PC-9 (cell line): Measurements from ENCODE around the gene NAGPA. TPM values are rescaled to one million over a fixed set of nuclear protein-coding genes. Genes with fewer than 3 reads are reported as not detected.

Source experiments
- BruUV-seq: library from RNA; stranded (reverse); fragments of 400-500 nt; replicated peaks from 2 replicates; lab custom pipeline; 2021; lab: Mats Ljungman, UMichigan
- CTCF ChIA-PET: fragments of 300-600 bp; sonication (Branson Sonifier 250); formaldehyde crosslinking; loops from one replicate; lab custom pipeline; 2022; ENCODE audit warnings: antibody characterized with exemption; lab: Charles Lee
- POLR2A ChIA-PET: fragments of 300-600 bp; sonication (Branson Sonifier 250); formaldehyde crosslinking; loops from one replicate; lab custom pipeline; 2022; ENCODE audit warnings: antibody characterized with exemption; ENCODE audit not compliant: unreplicated experiment; lab: Charles Lee
- DNase-seq, 2 experiments: peaks; one replicate each; pipeline versions ENCODE4 v3.0.0 to v3.0.0-alpha.2; 2015 to 2022; ENCODE audit warnings: mixed read lengths in 1 of 2
- H2AFZ ChIP-seq: fragments of 200-600 bp; sonication (generic); 2 replicates; pipeline ENCODE4 v1.8.1; 2017; ENCODE audit warnings: antibody characterized with exemption
- H3F3A ChIP-seq: fragments of 200-600 bp; sonication (generic); 2 replicates; pipeline ENCODE4 v1.8.1; 2017; ENCODE audit warnings: antibody characterized with exemption, mild to moderate bottlenecking, low read depth; ENCODE audit not compliant: insufficient read depth
- H3K27ac ChIP-seq: fragments of 200-600 bp; sonication (generic); 2 replicates; pipeline ENCODE4 v1.6.1; 2016; ENCODE audit warnings: mixed run types
- H3K27me3 ChIP-seq: fragments of 200-600 bp; sonication (generic); 2 replicates; pipeline ENCODE4 v1.6.1; 2016; ENCODE audit warnings: low read depth, mixed run types; ENCODE audit not compliant: insufficient read depth
- H3K36me3 ChIP-seq: fragments of 200-600 bp; sonication (generic); 2 replicates; pipeline ENCODE4 v1.6.1; 2016; ENCODE audit warnings: low read depth, mixed run types
- H3K4me1 ChIP-seq: fragments of 200-600 bp; sonication (generic); replicated peaks from 2 replicates; pipeline ENCODE4 v1.6.1; 2016; ENCODE audit warnings: mixed run types; ENCODE audit not compliant: insufficient read depth
- H3K4me2 ChIP-seq: fragments of 200-600 bp; sonication (generic); 2 replicates; pipeline ENCODE4 v1.6.1; 2017; ENCODE audit warnings: mixed run types
- H3K4me3 ChIP-seq: fragments of 200-600 bp; sonication (generic); 2 replicates; pipeline ENCODE4 v1.6.1; 2016; ENCODE audit warnings: mixed run types
- H3K79me2 ChIP-seq: fragments of 200-600 bp; sonication (generic); 2 replicates; pipeline ENCODE4 v1.6.1; 2017; ENCODE audit warnings: low read depth, mixed run types
- H3K9me2 ChIP-seq: fragments of 200-600 bp; sonication (generic); 2 replicates; pipeline ENCODE4 v1.8.1; 2017; ENCODE audit warnings: mild to moderate bottlenecking; ENCODE audit not compliant: insufficient read depth
- H3K9me3 ChIP-seq: fragments of 200-600 bp; sonication (generic); 2 replicates; pipeline ENCODE4 v1.8.1; 2016; ENCODE audit warnings: low read depth; ENCODE audit not compliant: insufficient read depth
- H4K20me1 ChIP-seq: fragments of 200-600 bp; sonication (generic); 2 replicates; pipeline ENCODE4 v1.8.1; 2017; ENCODE audit not compliant: insufficient read depth
- CTCF ChIP-seq: fragments of 200-600 bp; sonication (generic); conservative IDR thresholded peaks from 2 replicates; pipeline ENCODE4 v1.6.1; 2017; ENCODE audit warnings: mixed run types, antibody characterized with exemption, mild to moderate bottlenecking, moderate library complexity
- EZH2 ChIP-seq: fragments of 200-600 bp; sonication (generic); IDR thresholded peaks from 2 replicates; pipeline ENCODE4 v1.8.0; 2017; ENCODE audit warnings: antibody characterized with exemption, low read depth
- intact Hi-C: fragments of 100-400 bp; cut with micrococcal nuclease; formaldehyde crosslinking; loops from one replicate; pipeline ENCODE4 v1.10.0; 2022; ENCODE audit not compliant: unreplicated experiment
- total RNA-seq: library from RNA; stranded (reverse); gene quantifications from 2 replicates; pipeline ENCODE4 v1.2.3, GENCODE V29; 2021

The NAGPA gene
- total RNA-seq, 1 experiment from 2014 or later = 20.6 TPM

- no peaks in the 10 kb centered on the region for H3K9me2 ChIP-seq
- no peaks in the 10 kb centered on the region for H3K36me3 ChIP-seq
- no peak overlapping the region for H3K4me3 ChIP-seq
- H3K4me1 ChIP-seq = peaks cover 18% of the 10 kb centered on the region
- H3K9me3 ChIP-seq = no peaks in the 10 kb centered on the region
- TF ChIP-seq CTCF = no peak
- no peak for TF ChIP-seq EZH2
- no TSS peak for BruUV-seq
- peaks cover 14% of the 10 kb centered on the region for H3F3A ChIP-seq
- intact Hi-C loops = no loop called here
- H2AFZ ChIP-seq = no peak overlapping the region
- H4K20me1 ChIP-seq = no peaks in the 10 kb centered on the region
- no peaks in the 10 kb centered on the region for H3K27me3 ChIP-seq
- POLR2A ChIA-PET = no interaction called here
- H3K4me2 ChIP-seq = no peak overlapping the region
- no peak for DNase-seq
- H3K27ac ChIP-seq = no peak overlapping the region
- CTCF ChIA-PET = interaction anchor here (0.7 kb wide), 1 partner anchor 52 kb away, joined by 3 read pairs; no protein-coding TSS in a partner anchor
- no peaks in the 10 kb centered on the region for H3K79me2 ChIP-seq
Observed at GRCh38 chr16:5040451-5040850, 6.7 kb upstream of the NAGPA start.

- TF ChIP-seq CTCF = no peak
- no peak for TF ChIP-seq EZH2
- no peak for DNase-seq
- CTCF ChIA-PET = no interaction called here
Observed at GRCh38 chr16:5036228-5037156, 2.8 kb upstream of the NAGPA start.

GRCh38 chr16:5035909-5036227 is 2.1 kb upstream of the NAGPA start:
- CTCF ChIA-PET = no interaction called here
- DNase-seq = no peak

More at GRCh38 chr16:5036228-5037156, 2.8 kb upstream of the NAGPA start:
- Histone ChIP-seq H3F3A (peaks cover 2% of the 10 kb centered on the region), H3K4me2 (no peak overlapping the region), H3K27ac (no peak overlapping the region), H3K27me3 (no peaks in the 10 kb centered on the region), H3K4me1 (peaks cover 20% of the 10 kb centered on the region), H3K36me3 (no peaks in the 10 kb centered on the region), H4K20me1 (no peaks in the 10 kb centered on the region), H3K9me2 (no peaks in the 10 kb centered on the region), H2AFZ (no peak overlapping the region), H3K9me3 (no peaks in the 10 kb centered on the region), H3K4me3 (no peak overlapping the region), H3K79me2 (0 out of 2 replicates have a peak, but pooled peaks cover 3% of the 10 kb centered on the region)
- no TSS peak for BruUV-seq
- POLR2A ChIA-PET = no interaction called here
- intact Hi-C loops = no loop called here

More at GRCh38 chr16:5035909-5036227, 2.1 kb upstream of the NAGPA start:
- POLR2A ChIA-PET = no interaction called here
- TF ChIP-seq CTCF = no peak
- no peak for TF ChIP-seq EZH2
- H2AFZ ChIP-seq = no peak overlapping the region
- BruUV-seq = no TSS peak
- H3K4me2 ChIP-seq = no peak overlapping the region
- no peaks in the 10 kb centered on the region for H4K20me1 ChIP-seq
- no peaks in the 10 kb centered on the region for H3F3A ChIP-seq
- no peaks in the 10 kb centered on the region for H3K9me2 ChIP-seq
- 0 out of 2 replicates have a peak, but pooled peaks cover 3% of the 10 kb centered on the region for H3K79me2 ChIP-seq
- intact Hi-C loops = no loop called here
- H3K27me3 ChIP-seq = no peaks in the 10 kb centered on the region
- no peaks in the 10 kb centered on the region for H3K9me3 ChIP-seq
- H3K4me3 ChIP-seq = no peak overlapping the region
- no peak overlapping the region for H3K27ac ChIP-seq
- no peaks in the 10 kb centered on the region for H3K36me3 ChIP-seq
- peaks cover 14% of the 10 kb centered on the region for H3K4me1 ChIP-seq
